GM23338 (cell line): ENCODE measurements around the gene ELMO3. TPM values are rescaled to one million over a fixed set of nuclear protein-coding genes. Genes with fewer than 3 reads are reported as not detected.

Source experiments
- ATAC-seq: fragments of 200-7000 bp; cut with Tn5 transposase; 3 replicates; pipeline ENCODE4 v1.9.1; 2020
- DNase-seq: peaks from one replicate; pipeline ENCODE4 v3.0.0-alpha.2; 2015; ENCODE audit warnings: low spot score
- H2AFZ ChIP-seq: fragments of 200-600 bp; sonication (generic); 2 replicates; pipeline ENCODE4 v1.8.0; 2016; ENCODE audit warnings: antibody characterized with exemption, mild to moderate bottlenecking, moderate library complexity
- H3F3A ChIP-seq: fragments of 200-600 bp; sonication (generic); replicated peaks from 2 replicates; pipeline ENCODE4 v1.8.0; 2017; ENCODE audit warnings: antibody characterized with exemption, mixed run types, low read depth
- H3K27ac ChIP-seq: fragments of 200-600 bp; sonication (generic); 2 replicates; pipeline ENCODE4 v1.6.1; 2016; ENCODE audit warnings: low read depth
- H3K27me3 ChIP-seq: fragments of 200-600 bp; sonication (generic); 2 replicates; pipeline ENCODE4 v1.8.0; 2016; ENCODE audit warnings: mild to moderate bottlenecking, mixed run types, moderate library complexity; ENCODE audit not compliant: insufficient read depth
- H3K36me3 ChIP-seq: fragments of 200-600 bp; sonication (generic); 2 replicates; pipeline ENCODE4 v1.8.0; 2016; ENCODE audit warnings: mild to moderate bottlenecking; ENCODE audit not compliant: insufficient read depth
- H3K4me1 ChIP-seq: fragments of 200-600 bp; sonication (generic); 2 replicates; pipeline ENCODE4 v1.8.0; 2016; ENCODE audit warnings: mild to moderate bottlenecking, moderate library complexity; ENCODE audit not compliant: insufficient read depth
- H3K4me2 ChIP-seq: fragments of 200-600 bp; sonication (generic); 2 replicates; pipeline ENCODE4 v1.7.1; 2017; ENCODE audit warnings: mixed run types
- H3K4me3 ChIP-seq: fragments of 200-600 bp; sonication (generic); 2 replicates; pipeline ENCODE4 v1.6.1; 2016; ENCODE audit warnings: mixed run types
- H3K79me2 ChIP-seq: fragments of 200-600 bp; sonication (generic); replicated peaks from 2 replicates; pipeline ENCODE4 v1.8.0; 2017; ENCODE audit warnings: mild to moderate bottlenecking; ENCODE audit not compliant: insufficient read depth
- H3K9me2 ChIP-seq: fragments of 200-600 bp; sonication (generic); 2 replicates; pipeline ENCODE4 v1.8.0; 2017; ENCODE audit not compliant: insufficient read depth
- H4K20me1 ChIP-seq: fragments of 200-600 bp; sonication (generic); replicated peaks from 2 replicates; pipeline ENCODE4 v1.8.0; 2017; ENCODE audit warnings: mild to moderate bottlenecking; ENCODE audit not compliant: insufficient read depth
- H3K27ac Mint-ChIP-seq: 2 replicates; pipeline ENCODE4 v1.8.0; 2020; ENCODE audit warnings: inconsistent platforms, mild to moderate bottlenecking, moderate library complexity, mixed read lengths
- H3K27me3 Mint-ChIP-seq: 3 replicates; pipeline ENCODE4 v1.8.0; 2022; ENCODE audit warnings: low read depth, mild to moderate bottlenecking, moderate library complexity, mixed read lengths, inconsistent platforms; ENCODE audit not compliant: insufficient read depth, poor library complexity
- H3K36me3 Mint-ChIP-seq: 3 replicates; pipeline ENCODE4 v1.8.0; 2021; ENCODE audit warnings: low read depth, mild to moderate bottlenecking, inconsistent platforms, moderate library complexity, mixed read lengths
- H3K4me1 Mint-ChIP-seq: 3 replicates; pipeline ENCODE4 v1.8.0; 2020; ENCODE audit warnings: mild to moderate bottlenecking, inconsistent platforms, mixed read lengths
- H3K4me3 Mint-ChIP-seq: 3 replicates; pipeline ENCODE4 v1.8.0; 2021; ENCODE audit warnings: moderate library complexity, mild to moderate bottlenecking, inconsistent platforms, mixed read lengths
- H3K9me3 Mint-ChIP-seq: 3 replicates; pipeline ENCODE4 v1.8.0; 2020; ENCODE audit warnings: moderate library complexity, mild to moderate bottlenecking, inconsistent platforms, mixed read lengths
- CREB1 ChIP-seq: fragments of 250-450 bp; sonication (Bioruptor Pico); IDR thresholded peaks from 2 replicates; pipeline ENCODE4 v1.5.0; 2020; ENCODE audit warnings: low read depth, mild to moderate bottlenecking, moderate library complexity
- EZH2 ChIP-seq: fragments of 200-600 bp; sonication (generic); IDR thresholded peaks from one replicate; pipeline ENCODE4 v1.8.0; 2017; ENCODE audit warnings: antibody characterized with exemption, mild to moderate bottlenecking, low read depth; ENCODE audit not compliant: unreplicated experiment
- EZH2phosphoT487 ChIP-seq: fragments of 200-600 bp; sonication (generic); IDR thresholded peaks from one replicate; pipeline ENCODE4 v1.8.1; 2018; ENCODE audit warnings: antibody characterized with exemption; ENCODE audit not compliant: unreplicated experiment
- JUNB ChIP-seq: IDR thresholded peaks from one replicate; pipeline ENCODE4 v1.6.1; 2016; ENCODE audit warnings: antibody characterized with exemption; ENCODE audit not compliant: unreplicated experiment
- NANOG ChIP-seq: IDR thresholded peaks from 2 replicates; pipeline ENCODE4 v1.6.1; 2016; ENCODE audit warnings: antibody characterized with exemption, borderline replicate concordance
- POLR2AphosphoS5 ChIP-seq: IDR thresholded peaks from 2 replicates; pipeline ENCODE4 v1.6.1; 2016; ENCODE audit warnings: antibody characterized with exemption, low read depth
- STAT1 ChIP-seq: IDR thresholded peaks from one replicate; pipeline ENCODE4 v1.6.1; 2016; ENCODE audit warnings: antibody characterized with exemption; ENCODE audit not compliant: unreplicated experiment
- ZNF114 ChIP-seq: fragments of 250-450 bp; sonication (Bioruptor Pico); IDR thresholded peaks from 2 replicates; pipeline ENCODE4 v1.5.0; 2020; ENCODE audit warnings: mild to moderate bottlenecking, moderate library complexity
- ZNF331 ChIP-seq: fragments of 250-450 bp; sonication (Bioruptor Pico); IDR thresholded peaks from 2 replicates; pipeline ENCODE4 v1.5.0; 2020; ENCODE audit warnings: low read depth, mild to moderate bottlenecking, moderate library complexity
- polyA plus RNA-seq: library from polyadenylated mRNA; unstranded; fragments of >200 nt; fragmentation: Nextera tagmentation; extraction: Ambion mirVana; gene quantifications from 2 replicates; pipeline ENCODE4 v1.2.1, GENCODE V29; 2016
- total RNA-seq: library from RNA; depleted of rRNA; stranded (reverse); fragments of >200 nt; shearing (Covaris generic); gene quantifications from 2 replicates; pipeline ENCODE4 v1.2.3, GENCODE V29; 2014
- TF ChIP-seq, protein P1 (sequence below), 2 experiments: fragments of 200-600 bp in 1 of 2; sonication (generic) in 1 of 2; conservative IDR thresholded peaks; 2 replicates each; pipeline versions ENCODE4 v1.5.1 to v1.6.1; 2016 to 2017; ENCODE audit warnings: antibody characterized with exemption in 2 of 2, low read depth in 2 of 2, mild to moderate bottlenecking in 2 of 2, moderate library complexity in 1 of 2
- TF ChIP-seq, protein P2 (sequence below): IDR thresholded peaks from one replicate; pipeline ENCODE4 v1.6.1; 2018; ENCODE audit warnings: antibody characterized with exemption; ENCODE audit not compliant: unreplicated experiment
- TF ChIP-seq, protein P3 (sequence below): IDR thresholded peaks from 2 replicates; pipeline ENCODE4 v1.6.1; 2016; ENCODE audit warnings: antibody characterized with exemption
- TF ChIP-seq, protein P4 (sequence below): fragments of 250-450 bp; sonication (Bioruptor Pico); IDR thresholded peaks from 2 replicates; pipeline ENCODE4 v1.5.0; 2020; ENCODE audit warnings: mild to moderate bottlenecking, moderate library complexity

The ELMO3 gene
- total and polyA plus RNA-seq, 2 experiments from 2014 or later = 4.7 to 16.2 TPM

DNA sequence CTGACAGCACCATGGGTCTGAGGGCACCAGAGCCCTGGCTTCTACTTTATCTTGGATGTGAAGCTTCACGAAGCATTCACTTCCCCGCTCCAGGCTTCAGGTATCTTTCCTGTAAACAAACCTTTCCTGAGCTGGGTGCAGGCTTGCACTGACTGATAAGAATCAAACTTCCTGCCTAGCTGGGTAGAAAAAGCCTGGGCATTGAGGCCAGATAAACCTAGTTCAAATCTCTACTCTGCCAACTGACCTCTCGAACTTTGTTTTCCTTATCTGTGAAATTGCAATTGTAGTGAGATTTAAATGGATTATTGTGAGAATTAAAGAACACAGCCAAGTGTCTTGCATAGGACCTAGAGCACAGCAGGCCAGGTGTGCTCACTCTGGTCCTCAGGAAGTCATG, 25.1 kb downstream of the ELMO3 start:
- Histone ChIP-seq H3K27me3 (no peaks in the 10 kb centered on the region), H3K4me3 (no peak overlapping the region), H3F3A (no peaks in the 10 kb centered on the region), H3K36me3 (peaks cover 8% of the 10 kb centered on the region; the same call in 1 of the 2 replicates), H3K79me2 (peaks cover 11% of the 10 kb centered on the region), H3K9me2 (no peaks in the 10 kb centered on the region), H4K20me1 (peaks cover 5% of the 10 kb centered on the region; the same call in 1 of the 2 replicates), H3K4me2 (no peak overlapping the region), H2AFZ (no peak overlapping the region), H3K27ac (no peak overlapping the region), H3K4me1 (peaks cover 3% of the 10 kb centered on the region; the same call in 1 of the 2 replicates)
- no peak for ATAC-seq
- Mint-ChIP-seq H3K27ac (no peak overlapping the region), H3K4me1 (peaks cover 14% of the 10 kb centered on the region), H3K9me3 (no peaks in the 10 kb centered on the region; the same call in 2 of the 3 replicates), H3K27me3 (peaks cover 21% of the 10 kb centered on the region), H3K4me3 (no peak overlapping the region), H3K36me3 (peaks cover 17% of the 10 kb centered on the region; the same call in 2 of the 3 replicates)
- TF ChIP-seq CREB1 (CRISPR knock-in tag) = no peak
- TF ChIP-seq ZNF114 (CRISPR knock-in tag) = no peak
- TF ChIP-seq, protein P1, sequence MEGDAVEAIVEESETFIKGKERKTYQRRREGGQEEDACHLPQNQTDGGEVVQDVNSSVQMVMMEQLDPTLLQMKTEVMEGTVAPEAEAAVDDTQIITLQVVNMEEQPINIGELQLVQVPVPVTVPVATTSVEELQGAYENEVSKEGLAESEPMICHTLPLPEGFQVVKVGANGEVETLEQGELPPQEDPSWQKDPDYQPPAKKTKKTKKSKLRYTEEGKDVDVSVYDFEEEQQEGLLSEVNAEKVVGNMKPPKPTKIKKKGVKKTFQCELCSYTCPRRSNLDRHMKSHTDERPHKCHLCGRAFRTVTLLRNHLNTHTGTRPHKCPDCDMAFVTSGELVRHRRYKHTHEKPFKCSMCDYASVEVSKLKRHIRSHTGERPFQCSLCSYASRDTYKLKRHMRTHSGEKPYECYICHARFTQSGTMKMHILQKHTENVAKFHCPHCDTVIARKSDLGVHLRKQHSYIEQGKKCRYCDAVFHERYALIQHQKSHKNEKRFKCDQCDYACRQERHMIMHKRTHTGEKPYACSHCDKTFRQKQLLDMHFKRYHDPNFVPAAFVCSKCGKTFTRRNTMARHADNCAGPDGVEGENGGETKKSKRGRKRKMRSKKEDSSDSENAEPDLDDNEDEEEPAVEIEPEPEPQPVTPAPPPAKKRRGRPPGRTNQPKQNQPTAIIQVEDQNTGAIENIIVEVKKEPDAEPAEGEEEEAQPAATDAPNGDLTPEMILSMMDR (conservative IDR thresholded peaks at IDR 0.05; ENCODE audit: low read depth in 2 of 2) = no peak
- TF ChIP-seq, protein P2, sequence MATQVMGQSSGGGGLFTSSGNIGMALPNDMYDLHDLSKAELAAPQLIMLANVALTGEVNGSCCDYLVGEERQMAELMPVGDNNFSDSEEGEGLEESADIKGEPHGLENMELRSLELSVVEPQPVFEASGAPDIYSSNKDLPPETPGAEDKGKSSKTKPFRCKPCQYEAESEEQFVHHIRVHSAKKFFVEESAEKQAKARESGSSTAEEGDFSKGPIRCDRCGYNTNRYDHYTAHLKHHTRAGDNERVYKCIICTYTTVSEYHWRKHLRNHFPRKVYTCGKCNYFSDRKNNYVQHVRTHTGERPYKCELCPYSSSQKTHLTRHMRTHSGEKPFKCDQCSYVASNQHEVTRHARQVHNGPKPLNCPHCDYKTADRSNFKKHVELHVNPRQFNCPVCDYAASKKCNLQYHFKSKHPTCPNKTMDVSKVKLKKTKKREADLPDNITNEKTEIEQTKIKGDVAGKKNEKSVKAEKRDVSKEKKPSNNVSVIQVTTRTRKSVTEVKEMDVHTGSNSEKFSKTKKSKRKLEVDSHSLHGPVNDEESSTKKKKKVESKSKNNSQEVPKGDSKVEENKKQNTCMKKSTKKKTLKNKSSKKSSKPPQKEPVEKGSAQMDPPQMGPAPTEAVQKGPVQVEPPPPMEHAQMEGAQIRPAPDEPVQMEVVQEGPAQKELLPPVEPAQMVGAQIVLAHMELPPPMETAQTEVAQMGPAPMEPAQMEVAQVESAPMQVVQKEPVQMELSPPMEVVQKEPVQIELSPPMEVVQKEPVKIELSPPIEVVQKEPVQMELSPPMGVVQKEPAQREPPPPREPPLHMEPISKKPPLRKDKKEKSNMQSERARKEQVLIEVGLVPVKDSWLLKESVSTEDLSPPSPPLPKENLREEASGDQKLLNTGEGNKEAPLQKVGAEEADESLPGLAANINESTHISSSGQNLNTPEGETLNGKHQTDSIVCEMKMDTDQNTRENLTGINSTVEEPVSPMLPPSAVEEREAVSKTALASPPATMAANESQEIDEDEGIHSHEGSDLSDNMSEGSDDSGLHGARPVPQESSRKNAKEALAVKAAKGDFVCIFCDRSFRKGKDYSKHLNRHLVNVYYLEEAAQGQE = no peak
- no peak for TF ChIP-seq ZNF331 (CRISPR knock-in tag)
- TF ChIP-seq NANOG = no peak
- TF ChIP-seq STAT1 = no peak
- TF ChIP-seq JUNB = no peak
- no peak for TF ChIP-seq EZH2
- TF ChIP-seq, protein P3, sequence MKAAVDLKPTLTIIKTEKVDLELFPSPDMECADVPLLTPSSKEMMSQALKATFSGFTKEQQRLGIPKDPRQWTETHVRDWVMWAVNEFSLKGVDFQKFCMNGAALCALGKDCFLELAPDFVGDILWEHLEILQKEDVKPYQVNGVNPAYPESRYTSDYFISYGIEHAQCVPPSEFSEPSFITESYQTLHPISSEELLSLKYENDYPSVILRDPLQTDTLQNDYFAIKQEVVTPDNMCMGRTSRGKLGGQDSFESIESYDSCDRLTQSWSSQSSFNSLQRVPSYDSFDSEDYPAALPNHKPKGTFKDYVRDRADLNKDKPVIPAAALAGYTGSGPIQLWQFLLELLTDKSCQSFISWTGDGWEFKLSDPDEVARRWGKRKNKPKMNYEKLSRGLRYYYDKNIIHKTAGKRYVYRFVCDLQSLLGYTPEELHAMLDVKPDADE = no peak
- TF ChIP-seq, protein P4, sequence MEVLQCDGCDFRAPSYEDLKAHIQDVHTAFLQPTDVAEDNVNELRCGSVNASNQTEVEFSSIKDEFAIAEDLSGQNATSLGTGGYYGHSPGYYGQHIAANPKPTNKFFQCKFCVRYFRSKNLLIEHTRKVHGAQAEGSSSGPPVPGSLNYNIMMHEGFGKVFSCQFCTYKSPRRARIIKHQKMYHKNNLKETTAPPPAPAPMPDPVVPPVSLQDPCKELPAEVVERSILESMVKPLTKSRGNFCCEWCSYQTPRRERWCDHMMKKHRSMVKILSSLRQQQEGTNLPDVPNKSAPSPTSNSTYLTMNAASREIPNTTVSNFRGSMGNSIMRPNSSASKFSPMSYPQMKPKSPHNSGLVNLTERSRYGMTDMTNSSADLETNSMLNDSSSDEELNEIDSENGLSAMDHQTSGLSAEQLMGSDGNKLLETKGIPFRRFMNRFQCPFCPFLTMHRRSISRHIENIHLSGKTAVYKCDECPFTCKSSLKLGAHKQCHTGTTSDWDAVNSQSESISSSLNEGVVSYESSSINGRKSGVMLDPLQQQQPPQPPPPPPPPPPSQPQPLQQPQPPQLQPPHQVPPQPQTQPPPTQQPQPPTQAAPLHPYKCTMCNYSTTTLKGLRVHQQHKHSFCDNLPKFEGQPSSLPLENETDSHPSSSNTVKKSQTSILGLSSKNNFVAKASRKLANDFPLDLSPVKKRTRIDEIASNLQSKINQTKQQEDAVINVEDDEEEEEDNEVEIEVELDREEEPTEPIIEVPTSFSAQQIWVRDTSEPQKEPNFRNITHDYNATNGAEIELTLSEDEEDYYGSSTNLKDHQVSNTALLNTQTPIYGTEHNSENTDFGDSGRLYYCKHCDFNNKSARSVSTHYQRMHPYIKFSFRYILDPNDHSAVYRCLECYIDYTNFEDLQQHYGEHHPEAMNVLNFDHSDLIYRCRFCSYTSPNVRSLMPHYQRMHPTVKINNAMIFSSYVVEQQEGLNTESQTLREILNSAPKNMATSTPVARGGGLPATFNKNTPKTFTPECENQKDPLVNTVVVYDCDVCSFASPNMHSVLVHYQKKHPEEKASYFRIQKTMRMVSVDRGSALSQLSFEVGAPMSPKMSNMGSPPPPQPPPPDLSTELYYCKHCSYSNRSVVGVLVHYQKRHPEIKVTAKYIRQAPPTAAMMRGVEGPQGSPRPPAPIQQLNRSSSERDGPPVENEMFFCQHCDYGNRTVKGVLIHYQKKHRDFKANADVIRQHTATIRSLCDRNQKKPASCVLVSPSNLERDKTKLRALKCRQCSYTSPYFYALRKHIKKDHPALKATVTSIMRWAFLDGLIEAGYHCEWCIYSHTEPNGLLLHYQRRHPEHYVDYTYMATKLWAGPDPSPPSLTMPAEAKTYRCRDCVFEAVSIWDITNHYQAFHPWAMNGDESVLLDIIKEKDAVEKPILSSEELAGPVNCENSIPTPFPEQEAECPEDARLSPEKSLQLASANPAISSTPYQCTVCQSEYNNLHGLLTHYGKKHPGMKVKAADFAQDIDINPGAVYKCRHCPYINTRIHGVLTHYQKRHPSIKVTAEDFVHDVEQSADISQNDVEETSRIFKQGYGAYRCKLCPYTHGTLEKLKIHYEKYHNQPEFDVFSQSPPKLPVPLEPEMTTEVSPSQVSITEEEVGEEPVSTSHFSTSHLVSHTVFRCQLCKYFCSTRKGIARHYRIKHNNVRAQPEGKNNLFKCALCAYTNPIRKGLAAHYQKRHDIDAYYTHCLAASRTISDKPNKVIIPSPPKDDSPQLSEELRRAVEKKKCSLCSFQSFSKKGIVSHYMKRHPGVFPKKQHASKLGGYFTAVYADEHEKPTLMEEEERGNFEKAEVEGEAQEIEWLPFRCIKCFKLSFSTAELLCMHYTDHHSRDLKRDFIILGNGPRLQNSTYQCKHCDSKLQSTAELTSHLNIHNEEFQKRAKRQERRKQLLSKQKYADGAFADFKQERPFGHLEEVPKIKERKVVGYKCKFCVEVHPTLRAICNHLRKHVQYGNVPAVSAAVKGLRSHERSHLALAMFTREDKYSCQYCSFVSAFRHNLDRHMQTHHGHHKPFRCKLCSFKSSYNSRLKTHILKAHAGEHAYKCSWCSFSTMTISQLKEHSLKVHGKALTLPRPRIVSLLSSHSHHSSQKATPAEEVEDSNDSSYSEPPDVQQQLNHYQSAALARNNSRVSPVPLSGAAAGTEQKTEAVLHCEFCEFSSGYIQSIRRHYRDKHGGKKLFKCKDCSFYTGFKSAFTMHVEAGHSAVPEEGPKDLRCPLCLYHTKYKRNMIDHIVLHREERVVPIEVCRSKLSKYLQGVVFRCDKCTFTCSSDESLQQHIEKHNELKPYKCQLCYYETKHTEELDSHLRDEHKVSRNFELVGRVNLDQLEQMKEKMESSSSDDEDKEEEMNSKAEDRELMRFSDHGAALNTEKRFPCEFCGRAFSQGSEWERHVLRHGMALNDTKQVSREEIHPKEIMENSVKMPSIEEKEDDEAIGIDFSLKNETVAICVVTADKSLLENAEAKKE (CRISPR knock-in tag) = no peak
- no peak for TF ChIP-seq EZH2phosphoT487
- no peak for TF ChIP-seq POLR2AphosphoS5
- DNase-seq = no peak
